G401.6 (cell line): ENCODE results near the gene TMEM30B.

Experiments used
- FAIRE-seq: peaks from 2 replicates; lab custom pipeline; 2012; peaks lifted over from hg19 to GRCh38; lab: Jason Lieb, UNC

The TMEM30B gene

GRCh38 chr14:61231810-61232209 is 49.3 kb downstream of the TMEM30B start:
- FAIRE-seq: no peak

GRCh38 chr14:61229981-61230380 is 51.2 kb downstream of the TMEM30B start:
- no peak for FAIRE-seq

- no peak for FAIRE-seq
Measured at GRCh38 chr14:61229475-61229888, 51.7 kb downstream of the TMEM30B start.

- no peak for FAIRE-seq
Measured at GRCh38 chr14:61227884-61228591, 53.1 kb downstream of the TMEM30B start.
